NT2/D1 (cell line): ENCODE measurements around the gene TCERG1.

Experiments used
- SUZ12 ChIP-seq: IDR thresholded peaks from 2 replicates; pipeline ENCODE4 v1.6.1; 2011; ENCODE audit not compliant: insufficient read length, insufficient read depth; ENCODE audit errors: extremely low read depth
- YY1 ChIP-seq: IDR thresholded peaks from 2 replicates; pipeline ENCODE4 v1.6.1; 2011; ENCODE audit not compliant: insufficient read length, insufficient read depth
- ZNF274 ChIP-seq: IDR thresholded peaks from 2 replicates; pipeline ENCODE4 v1.6.1; 2011; ENCODE audit warnings: mild to moderate bottlenecking, low read depth, low read length

DNA sequence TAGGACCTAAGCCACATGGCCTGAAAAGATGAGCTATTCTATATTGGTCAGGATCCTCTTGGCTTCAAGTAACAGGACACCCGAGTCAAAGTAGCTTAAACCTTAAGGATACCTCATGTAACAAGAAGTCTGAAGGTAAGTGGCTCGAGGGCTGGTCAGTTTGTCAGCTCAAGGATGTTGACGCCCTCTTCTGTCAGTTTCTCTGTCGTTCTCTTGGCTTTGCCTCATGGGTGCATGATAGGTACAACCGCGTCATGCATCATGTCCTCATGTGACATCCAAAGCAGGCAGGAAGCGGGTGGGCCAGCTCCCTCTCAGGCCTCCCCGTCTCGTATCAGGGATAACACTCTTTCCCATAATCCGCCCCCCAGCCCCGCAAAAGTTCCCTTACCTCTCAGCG is 22.1 kb upstream of the TCERG1 start:
- no peak for TF ChIP-seq ZNF274
- TF ChIP-seq SUZ12, result no peak
- no peak for TF ChIP-seq YY1
